ENCODE results near the gene NSMF. TPM values are rescaled to one million over a fixed set of nuclear protein-coding genes. Genes with fewer than 3 reads are reported as not detected.

Gene NSMF
- total RNA-seq, 1 experiment from 2014 or later: 73.4 TPM

DNA sequence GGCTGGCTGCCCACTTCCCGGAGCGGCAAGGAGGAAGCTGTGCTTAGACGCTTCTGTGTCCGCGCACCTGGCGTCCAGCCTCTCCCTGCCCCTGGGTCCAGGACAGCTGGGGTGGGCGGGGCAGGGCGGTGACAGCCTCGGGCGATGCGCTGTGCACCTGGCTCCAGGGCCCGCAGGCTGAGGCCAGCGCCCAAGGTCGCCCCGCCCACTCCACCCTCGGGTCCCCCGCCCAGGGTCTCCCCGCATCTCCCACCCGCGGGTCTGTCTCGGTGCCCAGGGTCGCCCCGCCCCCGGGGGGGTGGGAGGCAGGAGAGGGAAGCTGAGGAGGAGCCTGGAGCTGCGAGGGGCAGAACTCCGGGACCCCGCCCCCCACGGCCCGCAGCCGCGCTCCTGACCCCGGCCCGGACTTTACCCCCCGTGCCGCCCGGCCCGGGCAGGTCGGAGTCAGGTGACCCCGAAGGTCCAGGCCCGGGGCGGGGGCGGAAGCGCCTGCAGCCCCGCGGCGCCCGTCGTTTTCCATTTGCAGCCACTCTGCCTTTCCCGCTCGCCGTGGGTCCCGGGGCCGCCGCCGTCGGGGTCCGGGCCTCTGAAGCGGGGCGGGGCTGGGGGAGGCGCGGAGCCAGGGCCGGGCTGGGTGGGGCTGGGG lies 17.7 kb downstream of the NSMF start, which contains the start of gene ENTPD8:
Gene ENTPD8, minus strand, starts transcription at position 69 of the 646 bp plus-strand sequence. CDS start 3,072 bp downstream, outside the sequence.
- no peaks in the 10 kb centered on the region for H3K79me2 ChIP-seq (ENCODE audit: low read depth)
- no TSS peak for BruUV-seq (replicated peaks)
- no peaks in the 10 kb centered on the region for H3K9me2 ChIP-seq (ENCODE audit: insufficient read depth)
- DNase-seq: peak; percentile 73 to 91
- 0 out of 2 replicates have a peak, but pooled peaks cover 3% of the 10 kb centered on the region for H4K20me1 ChIP-seq (ENCODE audit: insufficient read depth)
- peaks cover 25% of the 10 kb centered on the region for H3K4me1 ChIP-seq (replicated peaks; ENCODE audit: insufficient read depth)
- CTCF ChIA-PET: interaction anchor here (0.6 to 1.2 kb wide), 4 partner anchors 18 to 164 kb away, joined by 5 to 17 read pairs (median 8); partner anchors contain the start of genes EXD3, NOXA1, NRARP and TOR4A
- no peaks in the 10 kb centered on the region for H3K9me3 ChIP-seq (ENCODE audit: insufficient read depth, low read depth)
- peak within 1 kb of the TSS; percentile 85 for H3K4me2 ChIP-seq
- intact Hi-C loops (cut with micrococcal nuclease; ENCODE audit: unreplicated experiment): no loop called here
- H3F3A ChIP-seq (ENCODE audit: insufficient read depth, low read depth): peaks cover 24% of the 10 kb centered on the region
- POLR2A ChIA-PET (ENCODE audit: unreplicated experiment): interaction anchor here (0.6 to 0.7 kb wide), 5 partner anchors 12 to 1018 kb away, joined by 3 to 14 read pairs (median 5); no protein-coding TSS in a partner anchor
- no peaks in the 10 kb centered on the region for H3K27me3 ChIP-seq (ENCODE audit: insufficient read depth, low read depth)
- H3K36me3 ChIP-seq (ENCODE audit: low read depth): no peaks in the 10 kb centered on the region
- H3K4me3 ChIP-seq: peak within 1 kb of the TSS; percentile 63
- peak within 1 kb of the TSS; percentile 58; the same call in 1 of the 2 replicates for H2AFZ ChIP-seq
- TF ChIP-seq CTCF (conservative IDR thresholded peaks at IDR 0.05) (no peak), EZH2 (IDR thresholded peaks at IDR 0.05; ENCODE audit: low read depth) (no peak)
- no peak within 1 kb of the TSS for H3K27ac ChIP-seq

DNA sequence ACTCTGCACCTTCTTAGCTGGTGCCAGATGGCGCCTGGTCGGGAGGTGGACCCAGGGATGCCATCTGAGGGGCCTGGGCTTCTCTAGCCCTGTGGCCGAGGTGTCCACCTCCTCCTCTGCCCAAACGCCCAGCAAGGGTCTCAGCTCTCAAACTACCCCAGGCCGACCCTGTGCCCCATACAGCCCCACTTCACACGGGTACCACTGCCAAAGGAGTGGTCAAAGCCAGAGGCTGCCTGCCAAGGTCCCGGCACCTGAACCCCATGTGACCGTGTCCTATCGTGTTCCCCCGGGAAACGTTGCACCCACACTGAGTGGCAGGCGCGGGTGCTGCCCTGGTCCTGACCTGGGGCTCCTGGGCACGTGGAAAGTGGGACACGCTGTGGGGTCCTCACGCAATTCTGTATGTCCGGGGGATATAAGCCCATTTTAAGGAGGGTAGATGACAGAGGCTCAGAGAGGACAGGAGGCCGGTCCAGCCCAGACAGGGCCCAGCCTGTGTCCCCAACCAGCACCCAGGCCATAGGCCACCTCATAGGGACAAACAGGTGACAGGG lies 19.9 kb downstream of the NSMF start:
- Histone ChIP-seq H3K27ac (no peak overlapping the region), H3K4me2 (no peak overlapping the region), H3K9me3 (ENCODE audit: insufficient read depth, low read depth) (no peaks in the 10 kb centered on the region), H2AFZ (no peak overlapping the region), H3K36me3 (ENCODE audit: low read depth) (no peaks in the 10 kb centered on the region), H3K79me2 (ENCODE audit: low read depth) (no peaks in the 10 kb centered on the region), H3K27me3 (ENCODE audit: insufficient read depth, low read depth) (no peaks in the 10 kb centered on the region), H4K20me1 (ENCODE audit: insufficient read depth) (0 out of 2 replicates have a peak, but pooled peaks cover 3% of the 10 kb centered on the region), H3F3A (ENCODE audit: insufficient read depth, low read depth) (peaks cover 18% of the 10 kb centered on the region; the same call in 1 of the 2 replicates), H3K9me2 (ENCODE audit: insufficient read depth) (no peaks in the 10 kb centered on the region), H3K4me3 (no peak overlapping the region), H3K4me1 (replicated peaks; ENCODE audit: insufficient read depth) (peaks cover 22% of the 10 kb centered on the region)
- ChIA-PET POLR2A (ENCODE audit: unreplicated experiment) (interaction anchor here (0.7 kb wide), 1 partner anchor 183 kb away, joined by 3 read pairs; no protein-coding TSS in a partner anchor), CTCF (no interaction called here)
- BruUV-seq (replicated peaks): no TSS peak
- DNase-seq: no peak
- intact Hi-C loops (cut with micrococcal nuclease; ENCODE audit: unreplicated experiment): loop anchor here (10.0 kb wide), 1 partner anchor 176 kb away; the partner anchor contains the start of gene EHMT1
- TF ChIP-seq CTCF (conservative IDR thresholded peaks at IDR 0.05) (no peak), EZH2 (IDR thresholded peaks at IDR 0.05; ENCODE audit: low read depth) (no peak)

DNA sequence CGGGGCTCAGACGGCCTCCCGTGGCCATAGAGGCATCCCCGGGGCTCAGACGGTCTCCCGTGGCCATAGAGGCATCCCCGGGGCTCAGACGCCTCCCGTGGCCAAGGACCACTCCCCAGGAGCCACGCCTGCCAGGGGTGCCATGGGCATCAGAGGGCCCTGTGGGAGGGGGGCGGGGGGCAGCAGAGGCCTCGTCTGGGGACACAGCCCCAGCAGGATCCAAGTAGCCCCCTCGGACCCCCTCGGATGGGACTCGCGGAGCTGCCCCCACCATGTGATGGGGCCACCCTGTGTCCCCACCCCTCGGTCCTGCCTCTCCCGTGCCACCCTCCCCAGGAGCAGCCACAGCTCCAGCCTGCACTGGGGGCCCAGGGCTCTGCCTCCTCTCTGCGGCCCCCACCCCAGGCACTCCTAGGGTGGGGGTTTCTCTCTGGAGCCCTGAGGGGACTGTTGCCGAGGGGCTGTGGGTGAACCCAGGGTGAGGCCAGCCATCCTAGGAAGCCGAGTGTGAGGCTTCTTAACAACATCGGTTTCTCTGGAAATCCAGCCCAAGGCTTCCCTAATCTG lies 20.5 kb downstream of the NSMF start:
- Histone ChIP-seq H3K4me2 (no peak overlapping the region), H3K27ac (no peak overlapping the region), H3K36me3 (ENCODE audit: low read depth) (no peaks in the 10 kb centered on the region), H3K9me2 (ENCODE audit: insufficient read depth) (no peaks in the 10 kb centered on the region), H3K27me3 (ENCODE audit: insufficient read depth, low read depth) (no peaks in the 10 kb centered on the region), H3F3A (ENCODE audit: insufficient read depth, low read depth) (peaks cover 18% of the 10 kb centered on the region; the same call in 1 of the 2 replicates), H3K9me3 (ENCODE audit: insufficient read depth, low read depth) (no peaks in the 10 kb centered on the region), H3K79me2 (ENCODE audit: low read depth) (no peaks in the 10 kb centered on the region), H3K4me1 (replicated peaks; ENCODE audit: insufficient read depth) (peaks cover 22% of the 10 kb centered on the region), H2AFZ (no peak overlapping the region), H4K20me1 (ENCODE audit: insufficient read depth) (0 out of 2 replicates have a peak, but pooled peaks cover 3% of the 10 kb centered on the region), H3K4me3 (no peak overlapping the region)
- BruUV-seq (replicated peaks): no TSS peak
- ChIA-PET CTCF (no interaction called here), POLR2A (ENCODE audit: unreplicated experiment) (interaction anchor here (0.7 kb wide), 1 partner anchor 182 kb away, joined by 3 read pairs; no protein-coding TSS in a partner anchor)
- TF ChIP-seq CTCF (conservative IDR thresholded peaks at IDR 0.05): no peak
- no peak for DNase-seq
- intact Hi-C loops (cut with micrococcal nuclease; ENCODE audit: unreplicated experiment): loop anchor here (10.0 kb wide), 1 partner anchor 176 kb away; the partner anchor contains the start of gene EHMT1
